ENCODE measurements around the gene CCR7.
"Not testable (repeated sequence)": the region's sequence is repeated elsewhere in the genome, so short reads cannot be mapped to it uniquely, and the experiment has no call there.

Gene CCR7

DNA sequence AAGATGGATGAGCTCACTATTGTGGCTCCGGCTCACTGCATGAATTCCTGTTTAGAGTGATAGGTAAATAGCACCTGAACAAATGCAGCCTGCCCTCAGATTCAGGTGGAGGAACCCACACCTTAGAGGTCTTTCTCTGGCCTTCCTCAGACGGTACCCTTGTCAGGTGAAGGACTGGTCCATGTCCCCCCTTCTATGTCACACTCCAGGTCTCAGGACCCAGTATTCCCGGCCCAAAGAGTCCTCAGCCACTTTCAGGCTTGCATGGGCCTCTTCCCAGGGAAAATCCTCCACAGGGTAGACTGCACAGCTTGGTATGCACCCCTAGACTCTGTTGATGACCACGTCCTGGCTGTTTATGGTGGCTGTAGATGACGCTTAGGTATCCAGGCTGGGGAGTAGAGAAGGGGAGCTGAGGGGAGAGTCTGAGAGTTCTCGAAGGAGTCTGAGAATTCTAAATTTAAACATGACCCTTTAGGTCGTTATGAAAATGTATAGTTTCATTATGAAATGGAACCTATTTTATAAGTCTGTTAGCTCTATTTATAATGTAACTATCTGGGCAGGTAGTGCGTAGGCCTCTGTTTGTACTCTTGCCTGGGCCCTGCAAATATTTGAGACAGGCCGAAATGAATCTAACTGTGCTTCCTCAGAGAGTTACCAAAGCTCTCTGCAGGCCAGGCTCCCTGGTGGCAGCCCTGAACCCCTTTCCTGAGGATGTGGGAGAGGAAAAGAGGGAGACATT lies 32.5 kb upstream of the CCR7 start:
- no peak for DNase-seq (ENCODE audit: low spot score)

DNA sequence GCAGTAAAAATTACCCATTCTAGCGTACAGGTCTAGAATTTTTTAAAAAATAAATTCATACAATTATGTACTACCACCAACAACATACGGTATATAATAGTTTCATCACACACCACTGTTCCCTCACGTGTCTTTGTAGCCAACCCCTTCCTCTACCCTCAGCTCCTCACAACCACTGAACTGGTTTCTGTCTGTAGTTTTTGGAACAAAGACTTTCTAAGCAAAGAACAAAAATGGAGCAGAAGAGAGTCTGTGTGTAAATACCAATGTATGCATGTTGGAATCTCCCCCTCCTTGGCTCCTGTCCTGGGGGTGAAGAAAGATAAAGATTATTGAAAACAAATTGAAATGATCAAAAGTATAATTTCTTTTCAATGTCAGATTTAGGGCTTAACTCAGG lies 31.9 kb upstream of the CCR7 start:
- DNase-seq (ENCODE audit: low spot score): no peak

DNA sequence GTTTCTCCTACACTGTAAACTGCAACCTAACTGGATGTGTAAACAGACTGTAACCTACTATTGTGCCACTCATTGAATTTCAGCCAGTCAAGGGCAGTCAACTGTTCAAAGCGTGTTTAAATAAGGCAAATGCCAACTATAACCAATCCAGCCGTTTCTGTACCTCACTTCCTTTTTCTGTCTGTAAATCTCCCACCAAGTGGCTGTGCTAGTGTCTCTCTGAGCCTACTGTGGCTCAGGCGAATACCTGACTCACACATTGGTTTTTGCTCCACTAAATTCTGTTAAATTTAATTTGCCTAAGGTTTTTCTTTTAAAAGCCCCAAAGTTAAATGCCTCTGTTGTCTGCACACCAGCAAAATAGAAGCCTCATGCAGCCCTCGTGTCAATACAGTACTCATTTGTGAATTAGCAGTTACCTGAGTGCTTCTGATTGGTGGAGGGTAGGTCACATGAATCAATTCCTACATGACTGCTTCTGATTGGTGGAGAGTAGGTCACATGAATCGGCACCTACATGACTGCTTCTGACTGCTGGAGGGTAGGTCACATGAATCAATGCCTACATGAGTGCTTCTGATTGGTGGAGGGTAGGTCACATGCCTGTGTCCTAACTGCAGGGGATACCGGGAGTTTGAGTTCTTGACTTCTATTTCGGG lies 31.1 kb upstream of the CCR7 start:
- peak; percentile 52 for DNase-seq (ENCODE audit: low spot score)

DNA sequence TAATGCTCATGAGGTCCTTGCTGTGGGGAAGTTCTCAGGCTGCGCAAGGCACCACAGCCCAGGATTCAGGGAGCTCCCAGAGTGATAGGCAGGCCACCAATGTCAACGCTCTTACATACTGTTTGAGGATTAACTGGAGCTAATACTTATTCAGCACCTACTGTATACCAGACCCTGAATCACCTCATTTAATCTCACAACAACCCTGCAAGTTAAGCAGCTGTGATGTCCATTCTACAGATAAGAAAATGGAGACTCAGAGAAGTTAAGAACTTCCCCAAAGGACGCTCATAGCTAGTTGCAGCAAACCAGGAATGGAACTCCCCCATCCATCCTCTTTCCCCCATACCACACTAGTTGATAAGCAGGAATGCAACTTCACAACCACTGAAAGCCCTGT lies 25.5 kb upstream of the CCR7 start:
- no peak for DNase-seq (ENCODE audit: low spot score)

DNA sequence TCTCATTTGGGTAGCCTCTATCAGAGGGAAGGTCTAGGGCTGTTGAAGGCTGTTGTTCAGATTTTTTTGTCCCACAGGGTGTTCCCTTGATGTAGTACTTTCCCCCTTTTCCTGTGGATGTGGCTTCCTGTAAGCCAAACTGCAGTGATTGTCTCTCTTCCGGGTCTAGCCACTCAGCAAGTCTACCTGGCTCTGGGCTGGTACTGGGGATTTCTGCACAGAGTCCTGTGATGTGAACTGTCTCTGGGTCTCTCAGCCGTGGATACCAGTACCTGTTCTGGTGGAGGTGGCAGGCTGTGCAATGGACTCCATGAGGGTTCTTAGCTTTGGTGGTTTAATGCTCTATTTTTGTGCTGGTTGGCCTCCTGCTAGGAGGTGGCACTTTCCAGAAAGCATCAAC lies 23.3 kb upstream of the CCR7 start:
- DNase-seq (ENCODE audit: low spot score): no peak

DNA sequence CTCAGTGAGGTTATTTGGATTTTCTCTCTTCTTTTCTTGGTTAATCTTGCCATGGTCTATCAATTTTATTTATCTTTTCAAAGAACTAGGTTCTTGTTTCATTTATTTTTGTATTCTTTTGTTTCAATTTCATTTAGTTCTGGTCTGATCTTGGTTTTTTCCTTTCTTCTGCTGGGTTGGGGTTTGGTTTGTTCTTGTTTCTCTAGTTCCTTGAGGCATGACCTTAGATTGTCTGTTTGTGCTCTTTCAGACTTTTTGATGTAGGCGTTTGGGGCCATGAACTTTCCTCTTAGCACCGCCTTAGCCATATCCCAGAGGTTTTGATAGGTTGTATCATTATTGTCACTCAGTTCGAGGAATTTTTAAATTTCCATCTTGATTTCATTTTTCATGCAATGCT lies 21.0 kb upstream of the CCR7 start:
- DNase-seq (ENCODE audit: low spot score): not testable (repeated sequence)

DNA sequence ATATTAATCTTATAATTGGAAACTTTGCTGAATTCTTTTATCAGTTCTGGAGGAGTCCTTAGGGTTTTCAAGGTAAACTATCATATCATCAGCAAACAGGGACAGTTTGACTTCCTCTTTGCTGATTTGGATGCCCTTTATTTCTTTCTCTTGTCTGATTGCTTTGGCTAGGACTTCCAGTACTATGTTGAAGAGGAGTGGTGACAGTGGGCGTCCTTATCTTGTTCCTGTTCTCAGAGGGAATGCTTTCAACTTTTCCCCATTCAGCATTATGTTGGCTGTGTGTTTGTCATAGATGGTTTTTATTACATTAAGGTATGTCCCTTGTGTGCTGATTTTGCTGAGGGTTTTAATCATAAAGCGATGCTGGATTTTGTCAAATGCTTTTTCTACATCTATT lies 19.7 kb upstream of the CCR7 start:
- not testable (repeated sequence) for DNase-seq (ENCODE audit: low spot score)

DNA sequence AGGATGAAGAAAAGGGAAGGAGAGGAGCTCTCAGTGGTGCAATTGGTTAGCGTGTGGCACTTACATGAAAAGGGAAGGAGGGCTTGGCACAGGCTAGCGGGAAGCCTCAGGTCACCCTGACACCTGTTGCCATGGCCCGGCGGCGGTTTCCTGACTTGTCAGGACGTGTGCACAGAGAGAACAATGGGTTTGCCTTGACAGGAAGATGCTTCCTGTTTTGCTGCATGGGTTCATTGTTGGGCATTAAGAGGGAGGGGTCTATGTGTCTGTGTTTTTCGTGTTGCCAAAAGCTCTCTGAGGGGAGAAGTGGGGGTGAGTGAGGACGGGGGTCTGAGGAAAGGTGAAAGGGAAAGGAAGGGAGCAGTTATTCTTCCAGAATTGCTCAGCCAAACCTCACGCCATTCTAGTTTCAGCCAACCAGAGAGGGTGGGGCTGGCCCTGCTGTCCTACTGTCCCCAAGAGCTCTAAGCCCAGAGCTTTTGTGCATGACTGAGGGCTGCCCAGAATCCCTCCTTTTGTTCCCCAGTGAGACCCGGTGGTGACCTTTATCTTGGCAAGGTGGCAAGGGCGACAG lies 17.1 kb upstream of the CCR7 start:
- DNase-seq (ENCODE audit: low spot score): no peak

DNA sequence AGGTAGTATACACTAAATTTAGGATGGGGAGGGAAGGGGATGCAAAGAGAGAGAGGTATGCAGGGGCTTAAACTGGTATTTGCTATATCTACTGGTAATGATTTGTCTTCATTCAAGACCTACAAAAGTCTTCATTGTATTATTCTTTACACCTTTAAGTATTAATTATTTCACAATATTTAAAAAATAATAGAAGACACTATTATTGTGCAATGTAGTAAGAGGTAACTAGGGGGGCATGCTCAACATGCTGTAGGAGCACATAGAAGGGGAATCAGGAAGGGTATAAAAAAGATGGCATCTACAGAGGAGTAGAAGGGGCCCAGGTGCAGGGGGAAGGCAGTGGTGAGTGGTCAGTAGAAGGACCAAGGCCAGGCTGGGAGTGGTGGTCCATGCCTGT lies 14.9 kb upstream of the CCR7 start:
- DNase-seq (ENCODE audit: low spot score): no peak

DNA sequence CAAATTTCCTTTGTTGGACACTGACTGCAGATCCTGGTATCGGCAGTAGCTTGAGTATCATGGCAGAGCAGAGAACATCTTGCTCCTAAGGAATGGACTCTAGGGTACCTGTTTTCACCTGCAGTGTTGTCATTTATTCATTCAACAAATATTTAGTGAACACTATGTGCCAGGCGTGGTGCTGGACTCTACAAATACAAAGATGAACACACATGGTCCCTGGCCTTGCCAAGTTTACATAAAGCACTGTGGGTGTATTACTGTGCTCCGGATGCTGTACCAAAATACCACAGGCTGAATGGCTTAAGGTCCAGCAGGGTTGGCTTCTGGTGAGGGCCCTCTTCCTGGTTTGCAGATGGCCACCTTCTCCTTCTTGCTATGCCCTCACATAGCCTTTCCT lies 14.2 kb upstream of the CCR7 start:
- no peak for DNase-seq (ENCODE audit: low spot score)

DNA sequence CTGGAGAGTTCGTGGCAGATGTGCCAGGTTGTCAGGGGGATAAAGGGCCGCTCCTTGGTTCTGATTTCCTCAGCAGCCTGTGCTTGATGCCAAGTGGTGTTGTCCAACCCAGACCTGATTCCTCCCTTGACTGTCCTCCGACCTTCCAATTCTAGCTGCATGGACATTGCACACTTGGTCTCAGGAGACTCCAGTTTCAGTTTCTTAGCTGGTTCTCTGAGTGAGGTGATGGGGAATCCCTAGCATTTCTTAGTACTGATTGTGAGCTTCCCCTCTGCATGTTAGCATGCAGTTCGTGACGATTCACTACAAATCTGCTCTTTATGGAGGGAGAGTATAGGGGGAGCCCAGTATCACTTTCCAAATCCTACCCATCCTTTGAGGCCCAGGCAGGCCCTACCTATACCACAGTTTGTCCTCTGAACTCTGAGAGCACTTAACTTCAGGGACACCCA lies 12.4 kb upstream of the CCR7 start:
- no peak for DNase-seq (ENCODE audit: low spot score)

DNA sequence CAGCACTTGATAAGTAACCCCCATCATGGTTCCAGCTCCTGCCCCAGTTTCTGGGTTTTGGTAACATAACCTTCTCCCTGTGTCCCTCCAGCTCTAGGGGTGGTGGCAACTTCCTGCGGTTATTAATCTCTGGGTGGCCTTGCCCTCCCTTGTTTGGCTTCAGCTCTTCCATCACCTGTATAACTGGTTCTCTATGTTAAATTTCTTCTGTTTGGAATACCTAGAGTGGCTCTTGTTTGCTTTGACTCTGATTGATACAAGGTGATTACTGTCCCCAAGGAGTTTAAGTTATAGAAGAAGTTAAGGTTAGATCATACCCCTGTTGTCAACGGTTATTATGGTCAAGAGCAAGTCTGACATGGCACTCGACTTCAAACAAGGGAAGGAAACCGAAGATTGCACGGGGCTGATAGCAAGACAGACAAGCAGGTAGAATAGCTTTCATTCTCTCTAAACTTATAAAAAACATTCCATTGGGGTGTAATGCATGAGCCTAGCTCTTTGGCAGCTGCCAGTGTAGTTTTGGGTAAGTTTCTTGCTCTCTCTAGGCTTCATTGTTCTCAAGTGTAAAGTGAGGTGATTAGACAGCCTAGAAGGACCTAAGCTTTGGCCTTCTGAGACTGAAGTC lies 11.0 kb upstream of the CCR7 start:
- DNase-seq (ENCODE audit: low spot score): no peak

DNA sequence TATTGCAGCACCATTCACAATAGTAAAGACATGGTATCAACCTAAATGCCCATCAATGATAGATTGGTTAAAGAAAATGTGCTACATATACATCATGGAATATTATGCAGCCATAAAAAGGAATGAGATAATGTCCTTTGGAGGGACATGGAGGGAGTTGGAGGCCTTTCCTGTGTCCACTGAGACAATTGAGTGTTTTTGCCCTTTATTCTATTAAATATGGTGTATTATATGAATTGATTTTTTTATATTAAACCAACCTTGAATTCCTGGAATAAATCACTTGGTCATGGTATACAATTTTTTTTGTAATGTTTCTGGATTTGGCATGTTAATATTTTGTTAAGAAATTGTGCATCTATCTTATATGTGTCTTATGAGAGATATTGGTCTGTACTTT lies 9.0 kb upstream of the CCR7 start:
- DNase-seq (ENCODE audit: low spot score): no peak

DNA sequence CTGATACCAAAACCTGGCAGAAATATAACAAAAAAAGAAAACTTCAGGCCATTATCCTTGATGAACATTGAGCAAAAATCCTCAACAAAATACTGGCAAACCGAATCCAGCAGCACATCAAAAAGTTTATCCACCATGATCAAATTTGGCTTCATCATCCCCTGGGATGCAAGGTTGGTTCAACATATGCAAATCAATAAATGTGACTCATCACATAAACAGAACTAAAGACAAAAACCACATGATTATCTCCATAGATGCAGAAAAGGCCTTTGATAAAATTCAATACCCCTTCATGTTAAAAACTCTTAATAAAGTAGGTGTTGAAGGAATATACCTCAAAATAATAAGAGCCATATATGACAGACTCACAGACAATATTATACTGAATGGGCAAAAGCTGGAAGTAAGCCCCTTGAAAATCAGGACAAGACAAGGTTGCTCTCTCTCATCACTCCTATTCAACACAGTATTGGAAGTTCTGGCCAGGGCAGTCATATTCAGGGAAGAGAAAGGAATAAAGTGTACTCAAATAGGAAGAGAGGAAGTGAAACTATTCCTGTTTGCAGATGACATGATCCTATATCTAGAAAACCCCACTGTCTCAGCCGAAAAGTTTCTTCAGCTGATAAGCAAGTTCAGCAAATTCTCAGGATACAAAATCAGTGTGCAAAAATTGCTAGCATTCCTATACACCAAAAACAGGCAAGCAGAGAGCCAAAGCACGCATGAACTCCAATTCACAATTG lies 7.1 kb upstream of the CCR7 start:
- not testable (repeated sequence) for DNase-seq (ENCODE audit: low spot score)

DNA sequence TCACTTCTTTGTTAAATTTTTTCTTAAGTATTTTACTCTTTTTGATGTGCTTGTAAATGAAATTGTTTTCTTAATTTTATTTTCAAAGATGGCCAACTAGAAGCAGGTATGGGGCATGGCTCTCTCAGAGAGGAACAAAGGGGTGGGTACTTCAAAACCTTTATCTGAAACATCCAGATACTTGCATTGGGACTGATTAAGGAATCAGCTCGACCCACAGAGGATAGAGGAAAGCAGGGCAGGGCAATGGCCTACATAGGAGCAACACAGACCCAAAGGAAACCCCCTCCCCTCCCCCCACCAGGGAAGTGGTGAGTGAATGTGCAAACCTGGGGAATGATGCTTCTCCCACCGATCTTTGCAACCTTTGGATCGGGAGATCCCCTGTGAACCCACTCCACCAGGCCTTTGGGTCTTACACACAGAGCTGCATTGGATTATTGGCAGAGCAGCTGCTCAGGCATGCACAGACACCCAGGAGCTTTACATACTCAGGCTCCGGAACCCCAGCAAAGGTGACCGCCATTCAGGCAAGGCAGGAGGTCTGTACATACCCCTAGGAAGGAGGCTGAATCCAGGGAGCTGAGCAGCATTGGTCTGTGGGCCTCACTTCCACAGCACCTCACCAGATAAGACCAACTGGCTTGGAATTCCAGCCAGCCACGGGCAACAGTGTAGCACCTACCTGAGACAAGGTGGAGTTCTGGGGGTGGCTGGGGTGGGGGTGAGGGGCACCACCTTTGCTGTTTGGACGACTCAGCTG lies 3.0 kb upstream of the CCR7 start:
- DNase-seq (ENCODE audit: low spot score): no peak

DNA sequence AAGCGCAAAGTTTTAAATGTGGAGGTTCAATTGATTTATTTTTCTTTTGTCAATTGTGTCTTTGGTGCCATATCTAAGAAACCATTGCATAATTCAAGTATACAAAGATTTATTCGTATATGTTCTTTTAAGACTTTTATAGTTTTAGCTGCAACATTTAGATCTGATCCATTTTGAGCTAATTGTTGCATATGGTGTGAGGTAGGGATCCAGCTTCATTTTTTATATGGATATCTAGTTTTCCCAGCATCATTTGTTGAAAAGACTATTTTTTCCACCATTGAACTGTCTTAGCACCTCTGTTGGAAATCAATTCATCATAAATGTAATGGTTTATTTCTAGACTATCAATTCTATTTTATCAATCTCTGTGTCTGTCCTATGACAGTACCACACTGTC lies 2.1 kb upstream of the CCR7 start:
- DNase-seq (ENCODE audit: low spot score): no peak

DNA sequence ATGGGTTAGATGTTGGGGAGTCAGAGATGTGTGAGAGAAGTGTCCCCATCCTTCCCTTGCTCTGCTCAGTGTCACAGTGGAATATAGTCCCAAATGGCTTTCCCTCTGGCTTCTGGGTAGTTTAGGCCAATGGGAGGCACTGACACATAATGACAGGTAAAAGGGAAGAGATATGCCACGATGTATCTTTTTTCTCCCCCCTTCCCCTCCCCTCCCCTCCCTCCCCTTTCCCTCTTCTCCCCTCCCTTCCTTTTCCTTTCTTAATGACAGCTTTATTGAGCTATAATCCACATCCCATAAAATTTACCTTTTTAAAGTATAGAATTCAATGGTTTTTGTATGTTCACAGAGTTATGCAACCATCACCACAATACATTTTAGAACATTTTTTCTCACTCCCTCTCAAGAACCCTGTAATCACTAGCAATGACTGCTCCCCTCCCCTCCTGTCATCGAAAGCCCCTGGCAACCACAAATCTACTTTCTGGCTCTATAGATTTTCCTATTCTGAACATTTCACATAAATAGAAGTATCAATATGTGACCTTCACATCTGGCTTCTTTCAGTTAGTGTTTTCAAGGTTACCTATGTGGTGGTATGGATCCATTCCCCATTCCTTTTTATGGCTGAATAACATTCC lies 617 bp upstream of the CCR7 start:
- no peak for DNase-seq (ENCODE audit: low spot score)

DNA sequence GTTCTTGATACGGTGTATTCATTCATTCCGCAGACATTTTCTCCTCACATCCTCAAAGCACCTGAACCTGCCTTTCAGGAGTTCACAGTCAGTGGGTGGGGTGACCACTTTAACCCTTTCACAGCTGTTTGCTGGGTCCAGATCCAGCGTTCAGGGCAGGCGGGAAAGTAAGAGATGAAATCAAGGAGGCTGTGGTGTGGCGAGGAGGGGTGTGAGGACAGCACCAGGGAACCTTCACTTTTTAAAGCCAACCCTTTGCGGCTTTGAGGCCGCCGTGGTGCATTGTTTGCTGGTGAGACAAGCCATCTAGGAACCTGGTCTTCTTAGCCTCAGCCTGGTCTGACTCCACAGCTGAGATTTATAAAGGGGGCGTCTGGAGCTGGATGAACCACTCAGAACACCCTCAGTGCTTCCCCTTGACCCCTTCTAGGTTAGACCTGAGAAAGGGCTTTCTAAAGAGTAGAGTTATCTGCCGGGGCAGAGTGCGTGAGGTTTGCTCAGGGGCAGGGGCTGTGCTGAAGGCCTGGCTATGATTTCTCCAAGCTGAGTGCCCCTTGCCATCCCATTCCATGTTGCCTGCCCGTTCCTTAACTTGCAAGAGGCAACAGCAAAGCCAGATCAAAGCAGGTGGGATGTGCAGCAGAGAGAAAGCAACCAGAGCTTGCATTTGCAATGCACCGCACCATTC lies 933 bp downstream of the CCR7 start:
- DNase-seq (ENCODE audit: low spot score): no peak

DNA sequence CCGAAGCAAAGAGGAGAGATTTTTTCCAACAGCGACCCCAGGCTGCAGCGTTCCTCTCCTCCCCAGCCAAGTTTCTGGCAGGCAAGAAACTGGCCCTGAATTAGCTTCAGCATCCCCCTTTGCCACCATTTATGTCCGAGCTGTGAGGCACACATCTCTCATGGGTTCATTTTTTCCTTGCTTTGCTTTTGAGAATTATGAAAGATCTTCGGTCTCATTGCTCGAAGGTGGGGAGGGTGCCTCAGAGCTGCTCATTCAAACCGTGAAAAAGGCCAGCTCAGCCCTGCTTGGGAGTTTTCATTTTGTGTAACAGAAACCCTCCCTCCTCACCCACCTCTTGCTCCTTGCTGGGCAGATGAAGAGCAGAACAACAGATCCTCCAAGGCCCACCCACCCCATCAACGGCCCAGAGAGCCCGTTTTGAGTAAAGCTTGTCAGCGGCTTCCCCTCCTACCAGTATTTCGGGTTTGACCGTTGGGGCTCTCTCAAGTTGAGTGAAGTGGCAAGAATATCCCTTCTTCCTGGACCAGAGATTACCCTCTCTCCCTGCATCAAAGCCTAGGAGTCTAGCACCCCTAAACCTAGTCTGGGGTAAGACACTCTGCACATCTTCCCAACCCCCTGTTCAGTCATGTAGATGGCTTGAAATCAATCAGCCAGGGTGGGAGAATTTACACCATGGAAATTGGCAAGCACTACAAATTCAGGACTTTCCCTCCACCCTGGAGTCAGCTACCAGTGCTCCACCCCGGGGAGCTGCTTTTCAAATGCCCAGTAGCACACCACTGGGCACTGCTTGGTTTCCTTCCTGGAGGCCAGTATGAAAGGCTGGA lies 1.8 kb downstream of the CCR7 start:
- DNase-seq (ENCODE audit: low spot score): no peak

DNA sequence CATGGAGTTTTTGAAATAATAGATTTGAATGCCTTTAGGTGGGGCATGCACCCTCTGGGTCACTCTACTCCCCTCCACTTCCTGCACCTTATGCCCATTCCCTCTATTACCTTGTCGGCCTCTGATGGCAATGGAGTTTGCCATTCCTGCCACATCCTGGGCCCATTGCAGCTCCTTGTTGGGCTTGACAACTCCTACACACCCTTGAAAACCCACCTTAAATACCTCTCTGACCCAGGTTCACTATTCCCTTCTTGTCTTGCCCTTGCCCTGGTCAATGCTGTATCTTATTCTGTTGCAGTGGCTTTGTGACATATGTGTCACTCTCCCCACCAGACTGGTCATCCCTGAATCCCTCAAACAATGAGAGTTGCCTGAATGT lies 2.4 kb downstream of the CCR7 start:
- no peak for DNase-seq (ENCODE audit: low spot score)

Measured in kidney tubule cell (primary cell).